Measurements from ENCODE around the gene DGKB.
A peak's percentile ranks its signal among the peaks of the same experiment; 100 is the strongest.

DGKB gene

GRCh38 chr7:14630048-14630447 lies 272.5 kb downstream of the DGKB start:
- peak; percentile 1 for DNase-seq (ENCODE audit: low read depth)
- TF ChIP-seq, protein P1, sequence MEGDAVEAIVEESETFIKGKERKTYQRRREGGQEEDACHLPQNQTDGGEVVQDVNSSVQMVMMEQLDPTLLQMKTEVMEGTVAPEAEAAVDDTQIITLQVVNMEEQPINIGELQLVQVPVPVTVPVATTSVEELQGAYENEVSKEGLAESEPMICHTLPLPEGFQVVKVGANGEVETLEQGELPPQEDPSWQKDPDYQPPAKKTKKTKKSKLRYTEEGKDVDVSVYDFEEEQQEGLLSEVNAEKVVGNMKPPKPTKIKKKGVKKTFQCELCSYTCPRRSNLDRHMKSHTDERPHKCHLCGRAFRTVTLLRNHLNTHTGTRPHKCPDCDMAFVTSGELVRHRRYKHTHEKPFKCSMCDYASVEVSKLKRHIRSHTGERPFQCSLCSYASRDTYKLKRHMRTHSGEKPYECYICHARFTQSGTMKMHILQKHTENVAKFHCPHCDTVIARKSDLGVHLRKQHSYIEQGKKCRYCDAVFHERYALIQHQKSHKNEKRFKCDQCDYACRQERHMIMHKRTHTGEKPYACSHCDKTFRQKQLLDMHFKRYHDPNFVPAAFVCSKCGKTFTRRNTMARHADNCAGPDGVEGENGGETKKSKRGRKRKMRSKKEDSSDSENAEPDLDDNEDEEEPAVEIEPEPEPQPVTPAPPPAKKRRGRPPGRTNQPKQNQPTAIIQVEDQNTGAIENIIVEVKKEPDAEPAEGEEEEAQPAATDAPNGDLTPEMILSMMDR (IDR thresholded peaks at IDR 0.05; ENCODE audit: low read depth, low read length, missing control alignments): no peak
- no peak overlapping the region for H3K4me3 ChIP-seq (ENCODE audit: low read depth, low read length)

DNA sequence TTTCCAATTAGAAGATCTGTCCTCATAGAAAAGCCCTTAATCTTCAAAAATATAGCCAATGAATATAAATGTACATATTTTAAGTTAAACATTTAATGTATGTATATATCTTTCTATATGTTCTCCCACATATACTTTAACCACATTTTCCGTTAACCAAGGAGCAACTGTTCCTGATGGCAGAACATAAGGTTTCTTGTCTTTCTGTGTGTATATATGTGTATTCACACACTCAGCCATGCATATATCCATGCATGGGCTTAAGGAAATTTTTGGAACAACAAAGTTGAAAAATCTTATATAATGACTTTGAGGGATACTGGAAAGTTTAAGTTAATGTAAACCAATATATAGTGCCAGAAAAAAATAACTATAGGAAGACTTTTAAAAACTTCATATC lies 274.0 kb downstream of the DGKB start:
- no peak for DNase-seq (ENCODE audit: low read depth)
- TF ChIP-seq, protein P1 (IDR thresholded peaks at IDR 0.05; ENCODE audit: low read depth, low read length, missing control alignments): no peak
- no peak overlapping the region for H3K4me3 ChIP-seq (ENCODE audit: low read depth, low read length)

- DNase-seq (ENCODE audit: low read depth): no peak
- TF ChIP-seq, protein P1 (IDR thresholded peaks at IDR 0.05; ENCODE audit: low read depth, low read length, missing control alignments): no peak
These were observed 276.5 kb downstream of the DGKB start for GRCh38 chr7:14626076-14626475.

DNA sequence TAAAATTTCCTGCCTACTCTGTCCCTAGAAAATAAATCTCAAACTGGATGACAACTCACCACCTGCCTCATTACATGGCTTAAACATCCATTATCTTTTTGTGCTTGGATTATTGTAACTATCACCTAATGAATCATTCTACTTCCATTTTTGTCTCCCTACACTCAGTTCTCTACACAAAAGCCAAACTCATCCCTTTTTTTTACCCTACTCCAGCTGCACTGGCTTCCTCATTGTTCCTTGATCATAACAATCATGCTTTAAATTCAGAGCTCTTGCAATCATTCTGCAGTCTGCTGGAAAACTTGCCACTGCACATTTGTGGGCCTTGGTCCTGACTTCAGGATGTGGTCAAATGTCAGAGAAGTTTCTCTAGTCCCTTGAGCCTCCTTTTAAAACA lies 280.0 kb downstream of the DGKB start:
- no peak overlapping the region for H3K4me3 ChIP-seq (ENCODE audit: low read depth, low read length)
- DNase-seq (ENCODE audit: low read depth): no peak
- TF ChIP-seq, protein P1 (IDR thresholded peaks at IDR 0.05; ENCODE audit: low read depth, low read length, missing control alignments): no peak

More at GRCh38 chr7:14626076-14626475, 276.5 kb downstream of the DGKB start:
- no peak overlapping the region for H3K4me3 ChIP-seq (ENCODE audit: low read depth, low read length)

DNA sequence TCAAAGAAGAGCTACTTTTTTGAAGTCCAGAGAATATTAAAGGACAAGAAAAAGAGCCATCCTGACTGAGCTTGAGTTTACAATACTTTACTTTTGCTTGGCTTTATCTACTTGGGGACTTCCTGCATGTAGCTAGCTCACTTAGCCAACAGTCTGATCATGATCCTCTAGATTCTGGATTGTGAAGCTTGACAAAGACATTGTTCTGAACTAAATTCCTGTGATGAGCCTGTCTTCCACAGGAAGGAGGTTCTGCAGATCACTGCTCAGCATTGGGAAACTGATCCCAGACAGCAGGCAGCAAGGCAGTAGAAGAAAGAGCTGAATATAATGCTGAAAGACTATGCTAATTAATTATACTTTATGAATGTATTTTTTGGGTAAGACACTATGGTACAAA lies 296.4 kb downstream of the DGKB start:
- DNase-seq (ENCODE audit: low read depth): no peak
- H3K4me3 ChIP-seq (ENCODE audit: low read depth, low read length): no peak overlapping the region
- TF ChIP-seq, protein P1 (IDR thresholded peaks at IDR 0.05; ENCODE audit: low read depth, low read length, missing control alignments): no peak

DNA sequence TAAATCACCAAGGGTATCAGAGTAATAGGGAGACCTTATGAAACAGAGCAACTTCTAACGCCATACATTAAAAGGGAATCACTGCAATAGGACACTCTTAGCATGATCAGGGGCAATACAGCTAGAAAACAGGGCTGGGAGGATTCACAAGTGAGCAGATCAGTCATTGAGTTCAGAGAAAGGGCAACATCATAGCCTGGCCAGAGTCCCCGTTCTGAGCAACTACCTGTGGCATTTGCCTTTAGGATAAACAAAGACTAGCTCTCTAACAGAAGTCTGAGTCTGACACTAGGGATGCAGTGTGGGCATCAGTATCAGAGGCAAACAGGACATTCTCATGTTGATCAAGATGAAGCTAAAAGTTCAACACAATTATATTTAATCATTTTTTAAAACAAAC lies 297.9 kb downstream of the DGKB start:
- TF ChIP-seq, protein P1 (IDR thresholded peaks at IDR 0.05; ENCODE audit: low read depth, low read length, missing control alignments): no peak
- no peak for DNase-seq (ENCODE audit: low read depth)

GRCh38 chr7:14602851-14603250 lies 299.7 kb downstream of the DGKB start:
- TF ChIP-seq, protein P1 (IDR thresholded peaks at IDR 0.05; ENCODE audit: low read depth, low read length, missing control alignments): no peak
- DNase-seq (ENCODE audit: low read depth): no peak
- H3K4me3 ChIP-seq (ENCODE audit: low read depth, low read length): no peak overlapping the region

More for the DNA sequence above, 297.9 kb downstream of the DGKB start:
- H3K4me3 ChIP-seq (ENCODE audit: low read depth, low read length): no peak overlapping the region

Measured in GM12864 (cell line).